NCI-H2107 (cell line): ENCODE data around the gene SH2D3C.
"Not testable (repeated sequence)": the region's sequence is repeated elsewhere in the genome, so short reads cannot be mapped to it uniquely, and the experiment has no call there.

Source experiments
- DNase-seq: peaks from one replicate; lab custom pipeline; 2025; lab: John Stamatoyannopoulos, UW

SH2D3C gene

GRCh38 chr9:127767410-127767809 is 11.1 kb downstream of the SH2D3C start:
- DNase-seq, result no peak

DNA sequence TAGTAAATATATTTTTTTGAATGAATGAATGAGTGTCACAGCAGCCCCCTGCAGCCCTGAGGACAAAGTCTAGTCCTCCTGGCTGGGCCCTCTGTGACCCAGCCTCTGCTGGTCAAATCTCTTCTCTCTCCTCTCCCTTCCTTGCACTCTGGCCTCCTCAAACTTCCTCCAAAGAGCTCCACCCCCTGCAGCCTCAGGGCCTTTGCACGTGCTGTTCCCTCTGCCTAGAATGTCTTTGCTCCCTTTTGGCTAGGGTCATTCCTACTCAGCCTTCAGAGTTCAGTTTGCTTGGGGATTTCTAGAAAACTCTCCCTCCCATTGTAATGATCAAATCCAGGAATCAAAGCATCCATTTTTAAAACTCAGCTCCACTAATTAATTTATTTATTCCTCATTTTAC is 13.0 kb downstream of the SH2D3C start:
- DNase-seq, result no peak

GRCh38 chr9:127763918-127764384 is 14.5 kb downstream of the SH2D3C start:
- no peak for DNase-seq

DNA sequence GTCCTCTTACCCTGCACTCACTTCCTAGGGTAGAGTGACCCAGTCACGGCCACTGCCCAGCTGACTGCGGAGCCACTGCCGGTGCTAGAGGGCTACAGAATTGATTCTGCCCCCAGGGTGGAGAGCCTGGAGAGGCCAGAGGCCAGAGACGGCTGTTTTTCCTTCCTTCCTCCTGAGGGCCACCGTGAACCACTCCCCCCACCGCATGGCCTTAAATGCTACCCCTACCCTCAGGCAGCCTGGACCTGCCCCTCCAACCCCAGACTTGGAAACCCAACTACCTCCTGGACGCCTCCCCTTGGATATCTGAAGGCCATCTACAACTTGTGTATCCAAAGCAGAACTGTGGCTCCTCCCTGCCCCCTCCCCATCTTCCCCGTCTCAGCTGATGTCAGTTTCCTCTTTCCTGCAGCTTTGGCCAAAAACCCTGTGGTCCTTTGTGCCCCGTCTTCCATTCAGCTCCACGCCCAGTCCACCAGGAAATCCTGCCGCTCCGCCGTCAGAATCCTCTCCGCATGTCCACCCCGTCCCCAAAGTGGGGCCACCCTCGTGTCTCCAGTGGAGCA is 16.3 kb downstream of the SH2D3C start:
- no peak for DNase-seq

GRCh38 chr9:127761491-127761956 is 16.9 kb downstream of the SH2D3C start:
- DNase-seq, result no peak

GRCh38 chr9:127761061-127761460 is 17.4 kb downstream of the SH2D3C start:
- DNase-seq, result no peak

DNA sequence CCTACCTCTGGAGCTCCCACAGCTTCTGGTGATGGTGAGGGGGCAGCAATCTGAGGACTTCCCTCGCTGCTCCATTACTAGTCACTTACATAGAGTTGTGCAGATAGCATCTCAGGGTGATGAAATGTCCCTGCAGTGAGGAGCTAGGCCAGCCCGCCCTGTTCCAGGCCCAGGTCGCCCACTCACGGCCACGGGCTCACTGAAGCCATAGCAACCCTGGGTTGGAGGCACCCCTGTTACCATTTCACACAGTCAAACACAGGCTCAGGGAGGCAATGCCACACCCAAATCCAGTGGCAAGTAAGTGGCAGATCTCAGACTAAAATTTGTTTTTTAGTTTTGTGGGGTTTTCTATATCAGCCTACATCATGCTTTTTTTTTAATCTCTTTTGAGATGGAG is 19.6 kb downstream of the SH2D3C start:
- no peak for DNase-seq

DNA sequence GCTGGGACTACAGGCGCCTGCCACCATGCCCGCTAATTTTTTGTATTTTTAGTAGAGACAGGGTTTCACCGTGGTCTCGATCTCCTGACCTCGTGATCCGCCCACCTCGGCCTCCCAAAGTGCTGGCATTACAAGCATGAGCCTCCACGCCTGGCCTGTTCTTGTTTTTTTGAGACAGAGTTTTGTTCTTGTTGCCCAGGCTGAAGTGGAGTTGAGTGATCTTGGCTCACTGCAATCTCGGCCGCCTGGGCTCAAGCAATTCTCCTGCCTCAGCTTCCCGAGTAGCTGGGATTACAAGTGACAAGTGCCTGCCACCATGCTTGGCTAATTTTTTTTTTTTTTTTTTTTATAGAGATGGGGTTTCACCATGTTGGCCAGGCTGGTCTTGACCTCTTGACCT is 21.7 kb downstream of the SH2D3C start:
- DNase-seq, result not testable (repeated sequence)

DNA sequence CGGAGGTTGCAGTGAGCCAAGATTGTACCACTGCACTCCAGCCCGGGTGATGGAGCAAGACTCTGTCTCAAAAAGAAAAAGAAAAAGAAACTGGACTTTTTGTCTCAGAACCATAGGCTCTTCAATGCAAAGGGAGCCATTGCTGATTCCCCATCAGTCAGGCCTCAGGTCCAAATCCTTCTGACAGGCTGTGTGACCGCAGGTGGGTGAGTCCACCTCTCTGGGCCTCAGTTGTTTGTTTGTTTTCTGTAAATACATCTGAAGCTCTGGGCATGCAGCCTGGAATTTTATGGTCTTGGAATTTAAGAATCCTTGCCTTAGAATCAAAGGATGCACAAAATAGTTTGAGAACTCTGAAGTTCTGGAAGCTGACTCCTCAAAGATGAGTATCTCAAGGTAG is 22.2 kb downstream of the SH2D3C start:
- no peak for DNase-seq

DNA sequence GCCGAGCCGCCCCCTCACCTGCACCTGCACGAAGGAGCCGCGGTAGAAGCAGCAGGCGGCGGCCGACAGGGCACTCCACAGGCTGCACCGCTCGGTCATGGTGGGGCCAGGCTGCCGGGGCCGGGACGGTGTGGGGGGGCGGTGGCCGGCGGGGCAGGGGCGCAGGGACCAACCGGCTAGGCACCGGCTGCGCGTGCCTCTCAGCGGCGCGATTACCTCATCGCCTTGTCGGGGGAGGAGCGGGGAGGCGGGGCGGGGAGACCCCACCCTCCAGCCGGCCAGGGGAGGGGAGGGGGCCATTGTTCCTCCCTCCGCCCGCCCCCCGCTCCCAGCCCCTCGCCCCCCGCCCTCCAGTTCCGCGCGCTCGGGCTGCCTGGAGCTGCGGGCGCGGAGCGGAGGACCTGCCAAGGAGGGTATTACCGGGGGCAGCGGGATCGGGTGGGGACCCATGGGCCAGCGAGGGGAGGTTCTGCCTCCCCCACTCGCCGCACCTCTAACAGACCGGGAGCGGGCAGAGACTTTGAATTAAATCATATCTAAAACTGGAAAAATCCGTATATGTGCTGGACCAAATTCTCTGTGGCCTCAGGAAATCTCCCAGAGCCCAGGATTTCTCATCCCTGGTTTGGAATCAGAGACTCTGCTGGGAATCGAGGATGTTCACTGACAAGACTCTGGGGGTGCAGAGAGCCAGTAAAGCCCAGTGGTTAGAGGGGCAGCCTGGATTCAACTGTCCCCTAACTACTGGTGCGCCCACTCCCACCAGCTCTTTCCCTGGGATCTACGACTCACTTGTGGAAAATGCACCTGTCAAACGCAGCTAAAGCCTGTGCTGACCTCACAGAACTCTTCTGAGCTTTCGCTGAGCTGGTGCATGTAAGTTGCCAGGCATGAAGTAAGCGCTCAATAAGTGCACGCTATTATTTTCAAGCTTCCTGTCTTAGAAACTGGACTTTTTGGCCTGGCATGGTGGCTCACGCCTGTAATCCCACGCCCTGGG is 23.1 kb downstream of the SH2D3C start:
- DNase-seq, result no peak

- no peak for DNase-seq
These were observed 24.1 kb downstream of the SH2D3C start for GRCh38 chr9:127754099-127755060.

GRCh38 chr9:127753622-127754021 is 24.8 kb downstream of the SH2D3C start:
- DNase-seq, result no peak

DNA sequence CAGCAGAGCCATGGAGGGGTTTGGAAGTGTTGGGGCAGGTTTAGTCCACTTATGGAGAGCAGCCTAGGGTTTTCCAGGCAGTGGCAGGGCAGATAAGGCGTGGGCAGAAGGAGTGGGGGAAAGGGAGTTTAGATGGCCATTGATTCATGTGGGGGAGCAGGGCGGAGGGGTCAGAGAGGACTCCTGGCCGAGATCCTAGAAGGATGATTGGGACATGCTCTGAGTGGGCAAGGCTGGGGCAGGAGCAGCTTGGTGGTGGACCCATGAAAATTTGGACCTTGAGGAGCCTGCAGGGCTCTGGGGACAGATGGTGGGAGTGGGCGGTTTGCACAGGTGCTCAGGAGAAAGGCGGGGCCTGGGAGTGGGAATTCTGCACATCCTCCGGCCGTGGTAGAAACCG is 25.3 kb downstream of the SH2D3C start:
- DNase-seq, result no peak

DNA sequence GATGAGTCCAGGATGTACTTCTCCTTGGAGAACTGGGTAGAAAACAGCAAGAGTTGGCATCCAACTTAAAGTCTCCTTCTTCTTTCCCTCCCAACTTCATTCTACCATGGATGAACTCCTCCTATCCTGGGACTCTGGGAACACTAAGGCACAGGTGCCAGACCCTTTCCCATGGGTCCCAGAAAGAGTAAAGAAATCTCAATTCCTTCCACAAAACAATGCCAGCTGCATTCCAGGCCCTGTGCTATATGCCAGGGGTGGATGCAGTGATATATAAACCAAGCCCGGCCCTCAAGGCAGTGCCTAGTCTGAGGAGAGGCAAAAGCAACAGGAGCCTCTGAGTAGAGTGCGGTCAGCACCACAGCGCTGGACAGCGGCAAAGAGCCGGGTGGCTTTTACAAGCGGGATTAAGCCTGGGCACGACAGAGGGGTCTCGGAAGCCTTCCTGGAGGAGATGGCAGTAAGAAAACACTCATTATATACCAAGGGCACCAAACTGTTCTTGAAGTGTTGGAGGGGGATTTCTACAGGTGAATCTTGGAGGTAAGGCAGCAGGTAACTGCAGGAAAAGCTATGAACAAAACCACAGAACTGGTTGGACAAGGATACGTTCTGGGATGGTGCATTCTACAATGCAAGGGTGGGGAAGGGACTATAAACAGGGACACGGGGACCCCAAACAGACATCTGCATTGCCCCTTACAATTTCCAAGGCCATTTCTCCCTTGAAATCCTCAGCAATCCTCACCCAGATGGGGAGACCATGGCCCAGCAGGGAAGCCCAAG is 27.0 kb downstream of the SH2D3C start:
- no peak for DNase-seq

- no peak for DNase-seq
These were observed 29.2 kb downstream of the SH2D3C start for GRCh38 chr9:127749090-127749787.

- DNase-seq, result no peak
These were observed 31.4 kb downstream of the SH2D3C start for GRCh38 chr9:127746959-127747569.

- DNase-seq, result no peak
These were observed 33.9 kb downstream of the SH2D3C start for GRCh38 chr9:127744398-127745110.

- DNase-seq, result no peak
These were observed 35.9 kb downstream of the SH2D3C start for GRCh38 chr9:127742435-127743088.
